Muscle layer of duodenum (tissue), 2 donors: ENCODE measurements around the gene APEH.

Experiments used
- H3K27ac ChIP-seq: one replicate; pipeline ENCODE4 v1.7.0; 2013; ENCODE audit warnings: mild to moderate bottlenecking, low read length
- H3K27me3 ChIP-seq: one replicate; pipeline ENCODE4 v1.7.0; 2013; ENCODE audit warnings: low read depth, mild to moderate bottlenecking, control low read depth, low read length
- H3K36me3 ChIP-seq, 2 donors: one replicate each; pipeline ENCODE4 v1.7.0; 2013; ENCODE audit warnings: low read length in 2 of 2, control low read depth in 1 of 2, mild to moderate bottlenecking in 1 of 2; ENCODE audit not compliant: insufficient read depth in 2 of 2, control insufficient read depth in 1 of 2
- H3K4me1 ChIP-seq, 2 donors: one replicate each; pipeline ENCODE4 v1.7.0; 2013; ENCODE audit warnings: low read length in 2 of 2, mild to moderate bottlenecking in 2 of 2, control low read depth in 1 of 2, moderate library complexity in 1 of 2; ENCODE audit not compliant: insufficient read depth in 2 of 2, control insufficient read depth in 1 of 2
- H3K4me3 ChIP-seq, 2 donors: one replicate each; pipeline ENCODE4 v1.7.0; 2013; ENCODE audit warnings: low read length in 2 of 2, low read depth in 1 of 2, mild to moderate bottlenecking in 1 of 2
- H3K9me3 ChIP-seq, 2 donors: one replicate each; pipeline ENCODE4 v1.7.0; 2013; ENCODE audit warnings: low read length in 2 of 2, control low read depth in 1 of 2, mild to moderate bottlenecking in 1 of 2; ENCODE audit not compliant: control insufficient read depth in 1 of 2
- donor health status: healthy.

The APEH gene

DNA sequence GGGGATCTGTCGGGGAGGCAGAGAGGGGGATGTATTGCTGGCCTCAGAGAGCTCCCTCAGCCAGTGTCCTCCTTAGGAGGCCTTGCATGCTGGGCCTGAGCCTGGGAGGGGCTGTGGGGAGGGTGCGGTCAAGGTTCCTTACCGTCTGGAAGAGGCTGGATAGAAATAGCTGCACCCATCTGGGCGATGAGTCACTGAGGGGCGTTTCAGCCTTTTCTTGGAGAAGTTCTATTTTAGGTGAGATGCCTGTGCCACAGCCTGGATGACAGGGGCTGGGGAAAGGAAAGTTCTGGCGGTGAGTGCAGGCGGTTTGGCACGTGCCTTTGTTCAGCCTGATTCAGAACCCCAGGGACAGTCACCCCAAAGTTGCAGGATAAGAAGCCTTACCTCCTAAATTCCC, 35.7 kb upstream of the APEH start:
- H3K9me3 ChIP-seq: no peaks in the 10 kb centered on the region
- no peak overlapping the region for H3K27ac ChIP-seq
- H3K4me3 ChIP-seq: no peak overlapping the region
- H3K36me3 ChIP-seq: no peaks in the 10 kb centered on the region
- no peaks in the 10 kb centered on the region for H3K27me3 ChIP-seq
- no peaks in the 10 kb centered on the region for H3K4me1 ChIP-seq

DNA sequence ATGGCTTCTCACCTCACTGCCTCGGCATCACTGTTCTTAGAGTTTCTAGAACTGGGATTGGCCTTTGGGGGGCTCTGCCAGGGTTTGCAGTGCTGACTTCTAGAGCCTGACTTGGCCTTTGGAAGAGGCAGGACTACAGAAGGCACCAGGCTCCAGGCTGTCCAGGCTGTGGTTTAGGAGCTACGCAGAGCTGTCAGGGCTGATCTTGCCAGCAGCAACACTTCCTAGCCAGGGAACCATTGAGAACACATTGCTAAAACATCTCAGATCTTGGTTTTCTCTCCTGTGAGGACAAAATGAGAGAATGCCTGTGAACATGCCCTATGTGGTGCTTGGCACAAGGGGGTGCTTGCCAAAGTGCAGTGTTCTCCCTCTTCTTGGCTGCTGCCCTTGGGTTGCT, 34.6 kb upstream of the APEH start:
- H3K27ac ChIP-seq: no peak overlapping the region
- no peaks in the 10 kb centered on the region for H3K36me3 ChIP-seq
- H3K4me3 ChIP-seq: no peak overlapping the region
- no peaks in the 10 kb centered on the region for H3K9me3 ChIP-seq
- H3K4me1 ChIP-seq: no peaks in the 10 kb centered on the region
- H3K27me3 ChIP-seq: no peaks in the 10 kb centered on the region

GRCh38 chr3:49641292-49641691, 32.9 kb upstream of the APEH start:
- Histone ChIP-seq H3K27me3 (no peaks in the 10 kb centered on the region), H3K36me3 (no peaks in the 10 kb centered on the region), H3K4me1 (no peaks in the 10 kb centered on the region), H3K9me3 (no peaks in the 10 kb centered on the region), H3K27ac (no peak overlapping the region), H3K4me3 (no peak overlapping the region)

- no peaks in the 10 kb centered on the region for H3K9me3 ChIP-seq
- H3K27ac ChIP-seq: no peak overlapping the region
- H3K4me1 ChIP-seq: no peaks in the 10 kb centered on the region
- H3K27me3 ChIP-seq: no peaks in the 10 kb centered on the region
- H3K36me3 ChIP-seq: no peaks in the 10 kb centered on the region
- no peak overlapping the region for H3K4me3 ChIP-seq
These were observed 32.0 kb upstream of the APEH start for GRCh38 chr3:49641921-49642707.

DNA sequence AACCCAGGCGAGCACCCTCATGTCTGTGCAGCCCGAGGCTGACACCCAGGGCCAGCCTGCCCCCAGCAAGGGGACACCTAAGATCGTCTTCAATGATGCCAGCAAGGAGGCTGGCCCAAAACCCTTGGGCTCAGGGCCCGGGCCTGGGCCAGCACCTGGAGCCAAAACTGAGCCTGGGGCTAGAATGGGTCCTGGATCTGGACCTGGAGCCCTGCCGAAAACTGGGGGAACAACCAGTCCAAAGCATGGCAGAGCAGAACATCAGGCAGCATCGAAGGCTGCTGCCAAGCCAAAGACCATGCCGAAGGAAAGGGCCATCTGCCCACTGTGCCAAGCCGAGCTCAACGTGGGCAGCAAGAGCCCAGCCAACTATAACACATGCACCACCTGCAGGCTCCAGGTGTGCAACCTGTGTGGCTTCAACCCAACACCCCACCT, 31.4 kb upstream of the APEH start:
- Histone ChIP-seq H3K4me1 (no peaks in the 10 kb centered on the region), H3K27me3 (no peaks in the 10 kb centered on the region), H3K27ac (no peak overlapping the region), H3K36me3 (no peaks in the 10 kb centered on the region), H3K4me3 (no peak overlapping the region), H3K9me3 (no peaks in the 10 kb centered on the region)

DNA sequence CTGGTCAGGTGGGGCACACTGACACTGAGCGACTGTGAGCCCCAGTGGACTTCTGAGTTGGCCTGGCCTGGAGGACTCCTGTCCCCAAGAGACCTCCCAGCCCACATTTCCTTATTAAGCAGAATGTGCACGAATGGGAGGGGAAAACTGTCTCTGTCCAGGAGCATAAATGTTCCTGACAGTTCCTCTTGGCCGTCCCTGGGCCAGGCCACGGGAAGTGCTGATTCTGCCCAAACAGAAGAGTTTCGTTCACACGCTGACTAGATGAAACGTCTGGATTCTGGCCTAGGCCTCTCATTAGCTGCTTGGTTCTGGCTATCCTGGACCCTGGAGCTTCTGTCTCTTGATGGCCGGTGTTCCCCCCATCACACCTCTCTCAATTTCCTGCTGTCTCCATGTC, 29.5 kb upstream of the APEH start:
- Histone ChIP-seq H3K27ac (no peak overlapping the region), H3K27me3 (no peaks in the 10 kb centered on the region), H3K4me3 (no peak overlapping the region), H3K4me1 (no peaks in the 10 kb centered on the region), H3K9me3 (no peaks in the 10 kb centered on the region), H3K36me3 (no peaks in the 10 kb centered on the region)

- no peaks in the 10 kb centered on the region for H3K27me3 ChIP-seq
- no peak overlapping the region for H3K27ac ChIP-seq
- H3K4me3 ChIP-seq: no peak overlapping the region
- H3K4me1 ChIP-seq: no peaks in the 10 kb centered on the region
- H3K36me3 ChIP-seq: no peaks in the 10 kb centered on the region
- no peaks in the 10 kb centered on the region for H3K9me3 ChIP-seq
These were observed 27.9 kb upstream of the APEH start for GRCh38 chr3:49646236-49646635.

GRCh38 chr3:49647741-49648140, 26.4 kb upstream of the APEH start:
- Histone ChIP-seq H3K9me3 (no peaks in the 10 kb centered on the region), H3K36me3 (no peaks in the 10 kb centered on the region), H3K4me3 (no peak overlapping the region), H3K4me1 (no peaks in the 10 kb centered on the region), H3K27ac (no peak overlapping the region), H3K27me3 (no peaks in the 10 kb centered on the region)

GRCh38 chr3:49648354-49649019, 25.7 kb upstream of the APEH start:
- Histone ChIP-seq H3K27ac (no peak overlapping the region), H3K36me3 (no peaks in the 10 kb centered on the region)

DNA sequence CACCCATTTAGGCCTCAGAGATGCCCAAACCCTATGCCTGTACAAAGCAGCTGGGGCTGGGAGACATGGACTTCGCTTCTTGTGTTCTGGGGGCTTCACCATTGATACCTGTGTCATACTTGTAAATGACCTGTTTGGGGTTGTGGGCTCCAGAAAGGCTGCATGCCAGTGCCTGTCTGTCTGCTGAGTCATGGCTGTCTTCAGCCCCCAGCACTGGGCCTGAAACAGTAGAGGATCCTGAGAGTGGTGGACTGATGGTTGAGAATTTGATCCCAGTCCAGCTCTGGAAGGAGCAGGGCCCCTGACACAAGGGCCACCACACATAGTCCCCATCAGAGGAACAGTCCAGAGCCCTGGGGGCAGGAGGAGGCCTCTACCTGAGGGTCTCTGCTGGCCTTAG, 24.6 kb upstream of the APEH start:
- H3K4me1 ChIP-seq: no peaks in the 10 kb centered on the region
- H3K27me3 ChIP-seq: no peaks in the 10 kb centered on the region
- no peak overlapping the region for H3K4me3 ChIP-seq
- H3K9me3 ChIP-seq: no peaks in the 10 kb centered on the region
- no peak overlapping the region for H3K27ac ChIP-seq
- no peaks in the 10 kb centered on the region for H3K36me3 ChIP-seq

More at GRCh38 chr3:49648354-49649019, 25.7 kb upstream of the APEH start:
- Histone ChIP-seq H3K27me3 (no peaks in the 10 kb centered on the region), H3K9me3 (no peaks in the 10 kb centered on the region), H3K4me1 (no peaks in the 10 kb centered on the region), H3K4me3 (no peak overlapping the region)

DNA sequence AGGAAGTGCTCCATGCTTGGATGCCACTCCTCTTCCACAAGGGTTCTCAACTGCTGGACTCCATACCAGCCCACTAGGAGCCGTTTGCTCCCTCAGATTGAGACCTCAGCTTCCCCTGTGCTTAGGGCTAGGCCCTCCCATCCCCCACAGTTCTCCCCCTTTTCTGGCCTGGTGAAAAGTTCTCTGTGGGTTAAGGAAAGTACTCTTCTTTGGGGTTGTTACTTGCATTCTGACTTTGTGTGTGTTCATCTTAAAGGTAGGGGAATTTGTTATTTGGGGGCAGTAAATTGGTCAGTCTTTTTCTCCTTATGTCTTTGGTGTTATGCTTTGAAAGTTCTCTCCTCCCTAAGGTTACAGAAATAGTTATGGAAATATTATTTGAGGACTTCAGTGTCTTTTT, 24.0 kb upstream of the APEH start:
- no peak overlapping the region for H3K27ac ChIP-seq
- no peaks in the 10 kb centered on the region for H3K27me3 ChIP-seq

More for the DNA sequence above, 24.0 kb upstream of the APEH start:
- Histone ChIP-seq H3K9me3 (no peaks in the 10 kb centered on the region), H3K4me1 (no peaks in the 10 kb centered on the region), H3K4me3 (no peak overlapping the region), H3K36me3 (no peaks in the 10 kb centered on the region)
